Hepatocyte (in vitro differentiated cells): Measurements from ENCODE around the gene BCAS3.

Experiments used
- EZH2 ChIP-seq: fragments of 200-600 bp; sonication (generic); IDR thresholded peaks from 2 replicates; pipeline ENCODE4 v1.6.1; 2016; ENCODE audit warnings: antibody characterized with exemption, mild to moderate bottlenecking, borderline replicate concordance
- EZH2phosphoT487 ChIP-seq: fragments of 200-600 bp; sonication (generic); IDR thresholded peaks from one replicate; pipeline ENCODE4 v1.6.1; 2018; ENCODE audit warnings: antibody characterized with exemption, mild to moderate bottlenecking, low read depth, moderate library complexity; ENCODE audit not compliant: unreplicated experiment, severe bottlenecking
- TF ChIP-seq, protein P1 (sequence below): fragments of 200-600 bp; sonication (generic); IDR thresholded peaks from 2 replicates; pipeline ENCODE4 v1.5.1; 2016; ENCODE audit warnings: antibody characterized with exemption, mild to moderate bottlenecking; ENCODE audit not compliant: poor library complexity

DNA sequence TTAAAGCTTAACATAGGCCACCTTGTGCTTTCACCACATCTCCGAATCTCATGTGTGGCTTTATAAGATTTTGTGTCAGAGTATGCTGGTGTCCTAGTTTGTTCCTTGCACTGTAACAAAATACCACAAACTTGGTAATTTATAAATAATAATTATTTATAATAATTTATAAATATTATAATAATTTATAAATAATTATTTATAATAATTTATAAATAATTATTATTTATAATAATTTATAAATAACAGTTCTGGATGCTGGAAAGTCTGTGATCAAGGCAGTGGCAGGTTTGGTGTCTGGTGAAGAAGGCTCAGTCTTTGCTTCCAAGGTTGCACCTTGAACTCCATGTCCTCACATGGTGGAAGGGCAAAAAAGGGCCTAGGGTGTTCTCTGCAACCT is 147.7 kb downstream of the BCAS3 start:
- TF ChIP-seq, protein P1, sequence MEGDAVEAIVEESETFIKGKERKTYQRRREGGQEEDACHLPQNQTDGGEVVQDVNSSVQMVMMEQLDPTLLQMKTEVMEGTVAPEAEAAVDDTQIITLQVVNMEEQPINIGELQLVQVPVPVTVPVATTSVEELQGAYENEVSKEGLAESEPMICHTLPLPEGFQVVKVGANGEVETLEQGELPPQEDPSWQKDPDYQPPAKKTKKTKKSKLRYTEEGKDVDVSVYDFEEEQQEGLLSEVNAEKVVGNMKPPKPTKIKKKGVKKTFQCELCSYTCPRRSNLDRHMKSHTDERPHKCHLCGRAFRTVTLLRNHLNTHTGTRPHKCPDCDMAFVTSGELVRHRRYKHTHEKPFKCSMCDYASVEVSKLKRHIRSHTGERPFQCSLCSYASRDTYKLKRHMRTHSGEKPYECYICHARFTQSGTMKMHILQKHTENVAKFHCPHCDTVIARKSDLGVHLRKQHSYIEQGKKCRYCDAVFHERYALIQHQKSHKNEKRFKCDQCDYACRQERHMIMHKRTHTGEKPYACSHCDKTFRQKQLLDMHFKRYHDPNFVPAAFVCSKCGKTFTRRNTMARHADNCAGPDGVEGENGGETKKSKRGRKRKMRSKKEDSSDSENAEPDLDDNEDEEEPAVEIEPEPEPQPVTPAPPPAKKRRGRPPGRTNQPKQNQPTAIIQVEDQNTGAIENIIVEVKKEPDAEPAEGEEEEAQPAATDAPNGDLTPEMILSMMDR = no peak
- TF ChIP-seq EZH2 = no peak
- no peak for TF ChIP-seq EZH2phosphoT487
